Testis (tissue), 2 donors: ENCODE measurements around the gene ENG.

Experiments
- CTCF ChIP-seq, 3 experiments: fragments of 450-650 bp in 2 of 3; fragments of 200-600 bp in 1 of 3; sonication (generic) in 1 of 3; IDR thresholded peaks; one replicate each; pipeline ENCODE4 v1.5.1; 2016 to 2019; ENCODE audit warnings: antibody characterized with exemption in 3 of 3, mild to moderate bottlenecking in 2 of 3, moderate library complexity in 1 of 3
- POLR2A ChIP-seq: fragments of 450-650 bp; IDR thresholded peaks from one replicate; pipeline ENCODE4 v1.6.1; 2017; ENCODE audit warnings: antibody characterized with exemption, mild to moderate bottlenecking, moderate library complexity

DNA sequence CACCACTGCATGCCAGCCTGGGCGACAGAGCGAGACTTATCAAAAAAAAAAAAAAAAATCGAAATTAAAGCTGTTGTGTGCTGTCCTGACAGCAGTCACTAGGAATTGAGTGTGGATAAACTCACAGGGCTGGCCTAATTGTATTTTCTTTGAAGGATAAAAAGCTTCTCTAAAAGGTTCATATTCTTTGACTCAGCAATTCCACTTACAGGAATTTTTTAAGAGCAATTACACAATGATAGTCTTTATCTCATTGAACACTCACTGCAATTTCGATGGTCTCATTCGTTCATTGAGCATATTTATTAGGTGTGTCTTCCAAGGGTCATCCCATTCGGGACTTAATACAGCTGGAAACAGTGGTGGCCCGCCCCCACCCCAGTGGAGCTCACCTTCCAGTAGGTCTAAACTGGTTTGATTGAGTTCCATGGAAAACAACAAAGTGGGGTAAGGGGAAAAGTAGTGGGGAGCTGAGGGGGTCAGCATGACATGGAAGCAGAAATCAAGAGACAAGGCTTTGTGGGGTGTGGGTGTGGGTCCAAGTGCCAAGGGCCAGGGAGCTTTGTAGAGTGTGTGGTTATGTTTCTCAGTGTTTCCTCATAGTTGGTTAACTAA, 61.9 kb downstream of the ENG start:
- TF ChIP-seq CTCF (IDR thresholded peaks at IDR 0.05) (no peak), POLR2A (no peak)
